Thyroid gland (tissue), 4 donors: ENCODE measurements around the gene OSTM1.

Experiments used
- CTCF ChIP-seq, 6 experiments: fragments of 200-600 bp in 3 of 6; fragments of 450-650 bp in 3 of 6; sonication (generic) in 3 of 6; IDR thresholded peaks; one replicate each; pipeline ENCODE4 v1.5.1; 2016 to 2019; ENCODE audit warnings: antibody characterized with exemption in 6 of 6, mild to moderate bottlenecking in 2 of 6, inconsistent platforms in 1 of 6, moderate library complexity in 1 of 6
- POLR2A ChIP-seq, 2 donors: fragments of 450-650 bp; IDR thresholded peaks; one replicate each; pipeline ENCODE4 v1.6.1; 2017; ENCODE audit warnings: antibody characterized with exemption in 2 of 2, mild to moderate bottlenecking in 2 of 2, moderate library complexity in 1 of 2

GRCh38 chr6:108074359-108075144, at the start of gene OSTM1:
- TF ChIP-seq POLR2A (IDR thresholded peaks at IDR 0.05) (peak; percentile 35 to 89), CTCF (IDR thresholded peaks at IDR 0.05) (peak in 1 of 6 experiments; percentile 17)
